HG02852 (cell line): Measurements from ENCODE around the gene LRCH3.
"Not testable (repeated sequence)": the region's sequence is repeated elsewhere in the genome, so short reads cannot be mapped to it uniquely, and the experiment has no call there.

Experiments
- ATAC-seq: cut with Tn5 transposase; IDR thresholded peaks from one replicate; pipeline ENCODE4 v1.9.1; 2021; ENCODE audit warnings: mild to moderate bottlenecking, moderate library complexity; ENCODE audit not compliant: unreplicated experiment

Gene LRCH3

DNA sequence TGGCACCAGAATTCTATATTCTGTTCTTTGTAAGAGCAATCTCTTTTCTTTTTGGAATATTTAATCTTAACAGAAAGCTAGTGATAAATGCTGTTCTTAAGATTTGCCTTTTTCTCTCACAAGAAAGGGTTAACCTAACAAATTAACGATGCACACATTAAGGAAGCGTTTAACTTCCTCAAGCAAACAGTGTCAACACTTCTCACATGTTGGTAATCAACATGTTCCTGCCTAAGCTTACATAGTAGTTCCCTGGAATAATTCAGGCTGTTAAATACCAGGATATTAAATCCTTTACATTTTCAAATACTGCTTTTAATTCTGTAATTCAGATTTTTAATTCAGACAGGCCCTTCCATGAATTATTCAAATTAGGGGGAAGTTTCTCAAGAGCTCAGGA, 91.5 kb downstream of the LRCH3 start:
- ATAC-seq = no peak

DNA sequence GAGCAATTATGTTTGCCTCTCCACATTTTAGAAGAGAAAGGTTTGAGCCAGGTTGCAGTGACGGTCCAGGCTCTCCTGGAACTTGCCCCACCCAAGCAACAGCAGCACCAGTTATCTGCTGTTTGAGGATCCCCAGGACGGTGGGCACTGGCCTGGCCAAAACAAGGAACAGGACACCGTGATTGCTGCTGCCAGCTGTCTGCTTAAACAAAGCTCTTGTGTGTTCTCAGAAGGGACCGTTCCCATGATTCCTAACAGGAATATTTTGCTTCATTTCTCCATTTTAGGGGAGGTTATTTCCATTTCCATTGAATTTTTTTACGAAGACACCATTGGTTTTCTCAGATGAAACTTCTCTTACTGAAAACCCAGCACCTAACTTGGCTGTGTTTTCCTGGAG, 92.5 kb downstream of the LRCH3 start:
- no peak for ATAC-seq

- ATAC-seq = not testable (repeated sequence)
These were observed 93.3 kb downstream of the LRCH3 start for GRCh38 chr3:197884330-197884729.

DNA sequence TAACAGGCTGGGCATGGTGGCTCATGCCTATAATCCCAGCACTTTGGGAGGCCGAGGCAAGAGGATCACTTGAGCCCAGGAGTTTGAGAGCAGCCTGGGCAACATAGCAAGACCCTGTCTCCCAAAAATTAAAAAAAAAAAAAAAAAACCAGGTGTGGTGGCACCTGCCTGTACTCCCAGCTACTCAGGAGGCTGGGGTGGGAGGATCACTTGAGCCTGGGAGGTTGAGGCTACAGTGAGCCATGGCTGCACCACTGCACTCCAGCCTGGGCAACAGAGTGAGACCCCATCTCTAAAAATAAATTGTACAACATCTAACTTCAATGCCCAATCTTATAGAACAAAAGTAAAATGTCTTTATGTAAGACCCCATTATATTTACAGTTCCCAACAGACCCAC, 95.0 kb downstream of the LRCH3 start:
- ATAC-seq = not testable (repeated sequence)

DNA sequence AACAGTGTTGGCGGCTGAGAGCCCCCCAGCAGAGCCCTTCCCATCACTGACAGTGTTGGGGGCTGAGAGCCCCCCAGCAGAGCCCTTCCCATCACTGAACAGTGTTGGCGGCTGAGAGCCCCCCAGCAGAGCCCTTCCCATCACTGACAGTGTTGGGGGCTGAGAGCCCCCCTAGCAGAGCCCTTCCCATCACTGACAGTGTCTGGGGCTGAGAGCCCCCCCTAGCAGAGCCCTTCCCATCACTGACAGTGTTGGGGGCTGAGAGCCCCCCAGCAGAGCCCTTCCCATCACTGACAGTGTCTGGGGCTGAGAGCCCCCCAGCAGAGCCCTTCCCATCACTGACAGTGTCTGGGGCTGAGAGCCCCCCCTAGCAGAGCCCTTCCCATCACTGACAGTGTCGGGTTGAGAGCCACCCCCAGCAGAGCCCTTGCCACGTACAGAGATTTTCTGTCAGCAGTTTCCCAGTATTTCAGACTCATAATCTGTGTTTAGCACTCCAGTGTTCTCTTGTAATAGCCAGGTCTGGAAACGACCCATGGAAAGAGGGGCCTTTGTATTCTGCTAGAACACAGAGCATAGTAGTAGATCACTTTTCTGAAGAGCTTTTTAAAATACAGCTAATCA, 96.5 kb downstream of the LRCH3 start:
- not testable (repeated sequence) for ATAC-seq

DNA sequence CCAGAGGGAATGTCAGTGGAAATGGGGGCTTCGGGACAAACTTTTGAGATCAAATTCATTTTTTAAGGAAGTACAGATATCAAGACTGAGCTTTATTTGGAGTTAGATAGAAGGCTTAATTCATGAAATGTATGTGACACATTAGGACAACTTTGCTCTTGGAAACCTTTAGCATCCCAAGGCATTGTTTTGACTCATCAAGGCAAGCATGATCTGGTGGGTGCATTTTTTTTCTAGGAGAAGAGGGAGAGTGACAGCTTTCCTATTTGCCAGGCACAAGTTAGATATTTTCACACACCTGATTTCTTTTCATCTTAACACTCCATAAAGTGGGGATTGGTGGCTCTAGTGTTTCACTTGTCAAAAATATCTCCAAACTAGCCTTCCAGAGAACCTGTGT, 97.5 kb downstream of the LRCH3 start:
- ATAC-seq = no peak

DNA sequence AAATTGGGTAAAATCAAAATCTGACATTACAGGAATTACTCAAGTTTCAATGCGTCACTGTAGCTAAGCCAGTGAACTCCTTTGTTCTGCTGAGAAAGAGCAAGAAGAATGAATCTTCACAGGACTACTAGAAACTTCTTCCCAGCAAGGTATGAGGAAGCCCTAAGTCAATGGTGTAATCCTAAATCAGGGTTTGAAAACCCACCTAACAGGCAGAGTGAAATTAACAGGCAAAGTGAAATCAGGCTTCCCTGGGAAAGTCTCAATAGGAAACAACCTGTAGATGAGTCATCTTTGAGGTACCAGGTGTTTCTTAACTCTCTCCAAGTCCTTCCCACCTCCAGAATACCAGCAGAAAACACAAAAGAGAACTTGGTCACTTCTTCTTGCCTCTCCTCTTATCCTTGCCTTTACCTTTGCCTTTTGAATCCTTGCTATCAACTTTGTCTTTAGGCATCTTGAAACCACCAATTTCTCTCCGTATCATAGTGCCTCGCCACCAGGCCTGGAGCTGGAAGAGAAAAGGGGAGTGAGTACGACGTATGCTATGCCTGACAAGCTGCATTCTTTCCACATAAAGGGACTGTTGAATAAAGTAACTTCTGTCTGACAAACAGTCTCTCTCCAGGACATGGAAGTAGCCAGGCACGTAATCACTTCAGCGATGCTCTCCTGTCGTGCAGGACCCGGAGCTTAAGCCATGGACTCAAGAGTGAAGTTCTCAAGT, 98.3 kb downstream of the LRCH3 start:
- no peak for ATAC-seq

DNA sequence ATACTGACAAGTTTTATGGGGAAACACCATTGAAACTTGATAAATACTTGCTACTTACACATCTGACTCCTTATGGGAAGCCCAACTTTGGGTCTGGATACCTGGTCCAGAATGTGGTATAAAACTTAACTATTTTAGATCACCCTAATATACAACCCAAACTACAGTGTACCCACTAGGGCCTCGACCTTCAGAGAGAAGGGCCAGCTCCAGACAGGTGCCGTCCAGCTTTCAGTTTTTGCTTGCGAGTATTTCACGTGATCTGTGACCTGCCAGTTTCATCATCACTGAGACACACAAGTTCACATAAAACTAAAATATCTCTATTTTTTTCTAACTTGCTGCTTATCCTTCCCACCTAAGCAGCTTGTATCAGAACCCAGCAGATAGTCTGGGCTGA, 99.6 kb downstream of the LRCH3 start:
- ATAC-seq = no peak

- no peak for ATAC-seq
These were observed 101.1 kb downstream of the LRCH3 start for GRCh38 chr3:197892162-197892561.

GRCh38 chr3:197896421-197896820, 105.4 kb downstream of the LRCH3 start:
- no peak for ATAC-seq

GRCh38 chr3:197899833-197900478, 108.9 kb downstream of the LRCH3 start:
- no peak for ATAC-seq

DNA sequence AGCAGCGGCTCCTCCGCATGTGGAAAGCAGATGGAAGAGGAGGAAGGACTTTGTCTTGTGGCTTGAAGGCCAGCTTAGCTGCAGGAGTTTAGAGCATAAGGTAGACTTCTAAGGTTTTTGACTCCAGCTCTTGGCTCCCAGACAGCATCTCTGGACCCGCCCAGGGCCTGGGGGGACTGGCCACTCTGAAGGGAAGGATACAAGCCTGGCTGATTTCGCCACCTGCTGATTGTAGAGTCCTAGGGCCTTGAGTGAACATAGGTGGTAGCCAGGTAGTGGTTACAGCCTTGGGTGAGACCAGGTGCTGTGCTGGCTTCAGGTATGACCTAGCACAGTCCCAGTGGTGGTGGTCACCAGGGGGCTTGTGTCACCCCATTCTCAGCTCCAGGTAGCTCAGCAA, 110.6 kb downstream of the LRCH3 start:
- ATAC-seq = no peak

DNA sequence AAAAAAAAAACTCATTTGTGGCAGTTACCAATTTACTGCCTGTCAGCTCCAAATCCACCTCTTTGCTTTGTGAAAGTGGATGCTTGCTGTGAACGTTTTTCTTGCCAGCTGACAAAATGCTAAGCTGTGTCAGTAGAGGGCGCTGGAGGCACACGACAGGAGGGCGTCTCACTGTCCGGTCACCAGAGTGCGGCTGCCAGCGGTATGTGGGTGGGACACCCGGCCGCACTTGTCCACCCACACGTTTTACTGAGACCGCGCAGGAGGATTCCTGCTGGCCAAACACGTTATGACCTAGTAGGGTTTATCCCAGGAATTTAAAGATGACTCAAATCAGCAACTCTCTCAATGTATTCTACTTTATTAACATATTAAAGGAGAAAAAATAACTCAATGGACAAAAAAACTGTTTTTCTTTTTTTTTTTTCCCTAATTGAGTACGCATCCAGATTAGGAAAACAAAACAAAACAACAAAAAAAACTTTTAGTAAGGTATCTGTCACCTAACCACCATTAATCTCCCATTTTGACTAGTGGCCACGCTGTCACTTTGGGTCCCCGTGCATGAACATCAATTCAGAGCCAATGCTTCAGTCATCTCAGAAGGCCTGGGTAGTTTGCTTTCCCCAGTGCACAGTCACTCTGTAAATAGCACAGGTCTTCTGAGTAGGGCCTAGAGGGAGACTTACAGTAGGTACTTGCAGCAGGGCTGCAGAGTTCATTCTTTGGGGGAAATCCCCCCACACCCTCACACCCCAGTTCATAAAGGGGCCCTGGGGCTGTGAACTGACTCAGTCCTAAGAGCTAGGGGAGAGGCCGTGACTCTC, 115.2 kb downstream of the LRCH3 start:
- peak; percentile 90 for ATAC-seq

- peak; percentile 6 for ATAC-seq
These were observed 115.8 kb downstream of the LRCH3 start for GRCh38 chr3:197906850-197907187.

DNA sequence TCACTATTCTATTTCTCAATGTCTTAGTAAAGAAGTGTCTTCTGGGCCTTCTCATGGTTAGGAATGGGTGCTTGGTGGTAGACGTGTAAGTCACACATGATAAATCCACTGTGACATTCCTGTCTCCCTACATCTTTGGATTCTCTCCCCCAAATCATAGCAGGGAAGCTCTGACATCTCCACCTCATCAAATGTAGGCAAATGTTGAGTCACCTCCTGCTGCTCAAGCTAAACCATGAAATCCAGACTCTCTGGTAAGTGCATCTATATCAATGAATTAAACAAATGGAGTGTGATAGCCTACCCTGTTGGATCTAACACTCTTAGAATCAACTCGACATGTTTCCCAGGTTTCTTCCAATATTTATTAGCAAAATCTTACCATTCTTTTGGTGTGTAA, 116.1 kb downstream of the LRCH3 start:
- ATAC-seq = no peak

DNA sequence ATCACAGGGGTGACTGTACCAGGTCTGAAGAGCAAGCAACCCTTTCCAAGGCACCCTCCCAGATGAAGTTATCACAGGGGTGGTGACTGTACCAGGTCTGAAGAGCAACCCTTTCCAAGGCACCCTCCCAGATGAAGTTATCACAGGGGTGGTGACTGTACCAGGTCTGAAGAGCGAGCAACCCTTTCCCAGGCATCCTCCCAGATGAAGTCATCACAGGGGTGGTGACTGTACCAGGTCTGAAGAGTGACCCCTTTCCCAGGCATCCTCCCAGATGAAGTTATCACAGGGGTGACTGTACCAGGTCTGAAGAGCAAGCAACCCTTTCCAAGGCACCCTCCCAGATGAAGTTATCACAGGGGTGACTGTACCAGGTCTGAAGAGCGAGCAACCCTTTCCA, 117.5 kb downstream of the LRCH3 start:
- not testable (repeated sequence) for ATAC-seq

GRCh38 chr3:197908957-197909701, 118.1 kb downstream of the LRCH3 start:
- ATAC-seq = no peak

GRCh38 chr3:197912741-197913476, 121.9 kb downstream of the LRCH3 start:
- ATAC-seq = no peak

- no peak for ATAC-seq
These were observed 122.8 kb downstream of the LRCH3 start for GRCh38 chr3:197913641-197914380.
